Stimulated activated memory B cell treated with anti-CD40 and anti-IgM and Interleukin-4, amounts not matched to agents 10 μg/mL and 1 μg/mL and 100 μg/mL, for 72 hours (primary cell): ENCODE results near the gene HS2ST1.
A peak's percentile ranks its signal among the peaks of the same experiment; 100 is the strongest.
"Not testable (repeated sequence)": the region's sequence is repeated elsewhere in the genome, so short reads cannot be mapped to it uniquely, and the experiment has no call there.

Experiments used
- ATAC-seq: fragments of 150-1000 bp; cut with Tn5 transposase; 2 replicates; pipeline ENCODE4 v1.10.0; 2021
- H3K27ac Mint-ChIP-seq: one replicate; pipeline ENCODE4 v1.8.0; 2022; ENCODE audit warnings: mild to moderate bottlenecking, mixed read lengths
- H3K27me3 Mint-ChIP-seq: one replicate; pipeline ENCODE4 v1.8.0; 2022; ENCODE audit warnings: mixed read lengths
- H3K36me3 Mint-ChIP-seq: one replicate; pipeline ENCODE4 v1.8.0; 2022; ENCODE audit warnings: mixed read lengths
- H3K4me1 Mint-ChIP-seq: one replicate; pipeline ENCODE4 v1.8.0; 2022; ENCODE audit warnings: mixed read lengths
- H3K4me3 Mint-ChIP-seq: one replicate; pipeline ENCODE4 v1.8.0; 2022; ENCODE audit warnings: mild to moderate bottlenecking, moderate library complexity, mixed read lengths
- H3K9me3 Mint-ChIP-seq: one replicate; pipeline ENCODE4 v1.8.0; 2022; ENCODE audit warnings: mixed read lengths

The HS2ST1 gene

DNA sequence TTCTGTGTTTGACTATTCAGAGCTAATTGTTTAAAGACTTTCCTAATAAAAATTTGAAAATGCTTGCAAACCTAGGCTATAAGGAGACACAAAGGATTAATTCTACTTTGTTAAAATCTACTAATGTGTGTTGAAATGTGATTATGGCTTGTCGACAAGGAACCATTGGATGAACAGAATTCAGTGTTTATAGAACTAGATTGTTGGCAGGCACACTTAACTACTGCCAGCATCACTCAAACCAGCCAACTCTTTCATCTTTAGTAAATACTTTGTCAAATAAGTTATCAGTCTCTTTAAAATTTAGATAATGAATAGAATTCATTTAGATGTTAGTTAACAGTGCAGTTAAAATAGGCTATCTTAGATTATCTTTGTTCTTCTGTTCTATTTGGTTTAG lies 27.6 kb downstream of the HS2ST1 start:
- Mint-ChIP-seq H3K27me3 (no peaks in the 10 kb centered on the region), H3K9me3 (no peaks in the 10 kb centered on the region), H3K27ac (no peak overlapping the region), H3K4me1 (peaks cover 19% of the 10 kb centered on the region), H3K4me3 (no peak overlapping the region), H3K36me3 (no peaks in the 10 kb centered on the region)
- no peak for ATAC-seq

DNA sequence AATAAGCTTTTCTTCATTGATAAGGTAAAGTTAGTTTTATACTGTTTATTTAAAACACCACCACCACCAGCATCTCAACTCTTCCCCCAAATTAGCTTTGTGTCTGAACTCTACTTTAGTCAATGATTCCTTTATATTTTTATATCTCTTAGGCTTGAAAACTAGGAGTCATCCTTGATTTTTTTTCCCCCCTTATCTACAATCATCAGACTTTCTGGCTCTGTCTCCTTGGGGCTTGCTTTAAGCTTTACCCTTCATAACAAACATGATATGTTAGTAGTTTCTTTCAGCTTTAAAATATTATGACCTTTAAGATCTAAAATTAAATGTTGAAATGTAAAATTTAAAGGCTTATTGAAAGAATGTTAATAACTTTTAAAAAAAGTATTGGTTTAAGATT lies 28.3 kb downstream of the HS2ST1 start:
- ATAC-seq = no peak
- Mint-ChIP-seq H3K27ac (no peak overlapping the region), H3K36me3 (no peaks in the 10 kb centered on the region), H3K4me1 (peaks cover 19% of the 10 kb centered on the region), H3K9me3 (no peaks in the 10 kb centered on the region), H3K27me3 (no peaks in the 10 kb centered on the region), H3K4me3 (no peak overlapping the region)

DNA sequence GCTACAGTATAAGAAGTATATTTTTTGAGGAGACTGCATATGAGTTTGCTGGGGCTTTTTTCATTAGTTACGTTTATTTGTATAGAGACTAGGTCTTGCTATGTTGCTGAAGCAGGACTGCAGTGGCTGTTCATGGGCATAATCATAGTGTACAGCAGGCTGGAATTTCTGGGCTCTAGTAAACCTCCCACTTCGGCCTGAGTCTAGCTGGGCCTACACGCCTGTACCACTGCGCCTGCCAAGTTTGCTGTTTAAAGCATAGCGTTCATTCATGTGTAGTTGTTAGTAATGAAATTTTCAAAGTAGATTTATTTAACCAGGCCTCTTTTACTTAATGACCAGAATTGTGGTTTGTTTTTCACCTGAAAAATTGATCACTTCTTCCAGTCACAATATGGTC lies 33.8 kb downstream of the HS2ST1 start:
- no peak for ATAC-seq
- Mint-ChIP-seq H3K36me3 (no peaks in the 10 kb centered on the region), H3K9me3 (no peaks in the 10 kb centered on the region)

DNA sequence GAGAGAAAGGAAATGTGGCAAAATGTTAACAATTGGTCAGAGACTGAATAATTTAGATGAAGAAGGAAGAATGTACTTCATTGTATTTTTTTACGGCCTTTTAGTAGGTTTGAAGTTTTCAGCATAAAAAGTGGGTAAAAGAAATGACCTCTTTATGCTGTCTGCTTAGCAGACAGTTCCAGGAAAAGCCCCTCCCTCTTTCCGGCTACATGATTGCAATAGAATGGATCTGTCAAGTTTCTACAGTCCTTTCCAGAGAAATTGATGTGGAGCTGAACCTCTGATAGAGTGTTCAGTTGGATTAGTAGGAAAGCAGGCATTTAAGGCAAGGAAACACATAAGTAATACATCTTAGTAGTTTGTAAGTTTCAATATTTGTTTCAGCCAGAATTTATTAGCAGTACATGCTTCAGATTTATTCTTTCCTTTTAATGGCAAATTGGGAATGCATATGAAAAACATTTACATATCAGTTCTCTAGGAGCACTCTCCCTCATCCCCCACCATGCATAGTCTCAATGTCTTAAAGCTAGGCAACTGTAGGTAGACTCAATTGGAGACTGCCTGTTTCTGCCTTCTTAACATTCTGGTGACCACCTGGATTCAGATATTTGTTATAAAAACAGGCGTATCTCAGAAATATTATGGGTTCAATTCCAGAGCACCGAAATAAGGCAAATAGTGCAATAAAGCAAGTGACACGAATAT lies 36.4 kb downstream of the HS2ST1 start:
- Mint-ChIP-seq H3K4me1 (peaks cover 18% of the 10 kb centered on the region), H3K27me3 (no peaks in the 10 kb centered on the region), H3K4me3 (no peak overlapping the region), H3K27ac (no peak overlapping the region), H3K36me3 (no peaks in the 10 kb centered on the region), H3K9me3 (no peaks in the 10 kb centered on the region)
- no peak for ATAC-seq

More for the DNA sequence above, 33.8 kb downstream of the HS2ST1 start:
- Mint-ChIP-seq H3K27me3 (no peaks in the 10 kb centered on the region), H3K27ac (no peak overlapping the region), H3K4me1 (peaks cover 17% of the 10 kb centered on the region), H3K4me3 (no peak overlapping the region)

DNA sequence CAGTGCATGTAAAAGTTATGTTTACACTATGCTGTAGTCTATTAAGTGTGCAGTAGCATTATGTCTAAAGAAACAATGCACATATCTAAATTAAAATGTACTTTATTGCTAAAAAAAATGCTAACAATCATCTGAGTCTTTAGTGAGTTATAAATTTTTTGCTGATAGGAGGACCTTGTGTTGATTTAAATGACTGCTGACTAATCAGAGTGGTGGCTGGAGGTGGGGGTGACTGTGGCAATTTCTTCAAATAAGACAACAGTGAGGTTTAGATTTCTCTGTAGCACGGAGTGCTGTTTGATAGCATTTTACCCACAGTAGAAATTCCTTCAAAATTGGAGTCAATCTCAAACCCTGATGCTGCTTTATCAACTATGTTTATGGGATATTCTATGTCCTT lies 37.0 kb downstream of the HS2ST1 start:
- Mint-ChIP-seq H3K4me1 (peaks cover 18% of the 10 kb centered on the region), H3K27ac (no peak overlapping the region), H3K9me3 (no peaks in the 10 kb centered on the region), H3K36me3 (no peaks in the 10 kb centered on the region), H3K27me3 (no peaks in the 10 kb centered on the region), H3K4me3 (no peak overlapping the region)
- ATAC-seq = no peak

DNA sequence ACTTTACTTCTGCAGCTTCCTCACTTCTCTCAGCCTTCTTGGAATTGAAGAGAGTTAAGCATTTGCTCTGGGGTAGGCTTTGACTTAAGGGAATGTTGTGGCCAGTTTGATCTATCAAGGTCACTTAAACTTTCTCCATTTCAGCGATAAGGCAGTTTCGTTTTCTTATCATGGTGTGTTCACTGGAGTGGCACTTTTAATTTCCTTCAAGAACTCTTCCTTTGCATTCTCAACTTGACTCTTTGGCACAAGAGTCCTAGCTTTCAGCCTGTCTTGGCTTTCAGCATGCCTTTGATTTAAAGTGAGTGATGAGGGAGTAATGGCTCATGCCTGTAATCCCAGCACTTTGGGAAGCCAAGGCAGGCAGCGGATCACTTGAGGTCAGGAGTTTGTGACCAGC lies 38.7 kb downstream of the HS2ST1 start:
- Mint-ChIP-seq H3K4me3 (peak overlapping the region; percentile 16), H3K27me3 (no peaks in the 10 kb centered on the region), H3K27ac (no peak overlapping the region), H3K9me3 (no peaks in the 10 kb centered on the region), H3K4me1 (peaks cover 18% of the 10 kb centered on the region), H3K36me3 (peaks cover 2% of the 10 kb centered on the region)
- no peak for ATAC-seq

DNA sequence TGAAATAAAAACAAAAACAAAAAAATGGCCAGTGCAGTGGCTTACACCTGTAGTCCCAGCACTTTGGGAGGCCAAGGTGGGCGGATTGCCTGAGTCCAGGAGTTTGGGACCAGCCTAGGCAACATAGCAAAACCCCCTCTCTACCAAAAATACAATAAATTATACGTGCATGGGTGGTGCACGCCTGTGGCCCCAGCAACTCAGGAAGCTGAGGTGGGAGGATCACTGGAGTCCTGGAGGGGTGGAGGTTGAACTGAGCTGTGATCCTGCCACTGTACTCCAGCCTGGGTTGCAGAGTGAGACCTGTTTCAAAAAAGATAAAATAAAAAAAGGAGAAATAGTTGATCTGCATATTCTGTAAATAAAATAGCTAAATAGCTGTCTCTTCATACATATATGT lies 41.2 kb downstream of the HS2ST1 start:
- Mint-ChIP-seq H3K4me1 (peaks cover 12% of the 10 kb centered on the region), H3K36me3 (peaks cover 5% of the 10 kb centered on the region), H3K4me3 (no peak overlapping the region), H3K27me3 (no peaks in the 10 kb centered on the region), H3K9me3 (no peaks in the 10 kb centered on the region), H3K27ac (no peak overlapping the region)
- ATAC-seq = no peak

DNA sequence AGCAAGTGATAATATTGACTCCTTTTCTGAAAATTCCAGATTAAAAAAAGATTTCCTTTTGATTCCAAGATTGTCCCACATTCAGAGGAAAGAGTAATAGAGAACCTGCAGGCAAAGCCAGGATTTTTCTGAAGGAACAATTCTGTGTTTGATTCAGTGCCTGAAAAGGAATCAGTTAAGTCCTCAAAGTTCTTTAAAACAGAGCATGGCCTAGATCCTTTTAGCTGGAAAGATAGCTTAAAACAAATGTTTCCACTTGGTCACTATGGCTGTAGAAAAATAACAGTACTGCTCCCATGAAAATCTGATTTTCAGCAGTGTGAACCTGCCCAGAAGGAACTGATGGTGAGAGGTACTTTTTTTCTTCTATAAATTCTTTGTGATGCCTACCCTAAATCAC lies 41.8 kb downstream of the HS2ST1 start:
- ATAC-seq = no peak
- Mint-ChIP-seq H3K27me3 (no peaks in the 10 kb centered on the region), H3K4me1 (peaks cover 11% of the 10 kb centered on the region)

DNA sequence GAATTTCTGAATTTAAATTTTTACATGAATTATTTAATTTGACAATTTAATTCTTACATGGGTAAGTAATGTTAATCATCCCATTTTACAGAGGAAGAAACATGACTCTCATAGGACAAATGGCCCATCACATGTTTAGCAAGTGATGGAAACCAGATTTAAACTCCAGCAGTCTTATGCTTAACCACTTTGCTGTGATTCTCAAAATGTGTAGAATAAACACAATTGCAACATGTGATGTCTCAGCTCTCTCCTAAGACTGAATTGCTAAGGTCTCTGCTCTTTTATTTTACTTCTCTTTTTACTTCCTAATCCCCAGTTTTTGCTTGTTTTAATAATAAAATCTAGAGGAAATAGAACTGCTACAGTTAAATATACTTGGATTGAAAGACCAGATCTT lies 42.8 kb downstream of the HS2ST1 start:
- Mint-ChIP-seq H3K27me3 (no peaks in the 10 kb centered on the region), H3K27ac (no peak overlapping the region), H3K36me3 (peaks cover 5% of the 10 kb centered on the region), H3K4me3 (no peak overlapping the region), H3K9me3 (no peaks in the 10 kb centered on the region), H3K4me1 (peaks cover 11% of the 10 kb centered on the region)
- ATAC-seq = no peak

More for the DNA sequence above, 41.8 kb downstream of the HS2ST1 start:
- H3K9me3 Mint-ChIP-seq = no peaks in the 10 kb centered on the region
- no peak overlapping the region for H3K27ac Mint-ChIP-seq
- peaks cover 5% of the 10 kb centered on the region for H3K36me3 Mint-ChIP-seq
- no peak overlapping the region for H3K4me3 Mint-ChIP-seq

DNA sequence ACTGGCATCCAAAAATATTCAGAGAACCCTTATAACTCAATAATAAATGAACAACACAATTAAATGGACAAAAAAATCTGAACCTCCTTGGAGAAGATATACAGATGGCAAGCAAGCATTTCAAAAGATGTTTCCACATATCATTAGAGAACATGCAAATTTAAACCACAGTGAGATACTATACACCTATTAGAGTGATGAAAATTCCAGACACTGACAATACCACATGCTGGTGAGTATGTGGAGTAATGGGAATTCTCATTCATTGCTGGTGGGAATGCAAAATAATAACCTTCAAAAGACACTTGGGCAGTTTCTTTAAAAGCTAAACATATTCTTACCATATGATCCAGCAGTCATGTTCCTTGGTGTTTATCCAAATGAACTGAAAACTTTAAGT lies 46.1 kb downstream of the HS2ST1 start:
- peaks cover 5% of the 10 kb centered on the region for H3K36me3 Mint-ChIP-seq
- no peak for ATAC-seq
- H3K4me3 Mint-ChIP-seq = no peak overlapping the region
- no peaks in the 10 kb centered on the region for H3K9me3 Mint-ChIP-seq
- peaks cover 7% of the 10 kb centered on the region for H3K4me1 Mint-ChIP-seq
- no peak overlapping the region for H3K27ac Mint-ChIP-seq
- H3K27me3 Mint-ChIP-seq = no peaks in the 10 kb centered on the region

DNA sequence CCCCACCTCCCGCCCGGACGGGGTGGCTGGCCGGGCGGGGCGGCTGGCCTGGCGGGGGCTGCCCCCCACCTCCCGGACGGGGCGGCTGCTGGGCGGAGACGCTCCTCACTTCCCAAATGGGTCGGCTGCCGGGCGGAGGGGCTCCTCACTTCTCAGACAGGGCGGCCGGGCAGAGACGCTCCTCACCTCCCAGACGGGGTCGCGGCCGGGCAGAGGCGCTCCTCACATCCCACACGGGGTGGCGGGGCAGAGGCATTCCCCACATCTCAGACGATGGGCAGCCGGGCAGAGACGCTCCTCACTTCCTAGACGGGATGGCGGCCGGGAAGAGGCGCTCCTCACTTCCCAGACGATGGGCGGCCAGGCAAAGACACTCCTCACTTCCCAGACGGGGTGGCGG lies 49.4 kb downstream of the HS2ST1 start:
- not testable (repeated sequence) for H3K4me3 Mint-ChIP-seq, H3K9me3 Mint-ChIP-seq, H3K27me3 Mint-ChIP-seq, ATAC-seq, H3K27ac Mint-ChIP-seq, H3K36me3 Mint-ChIP-seq
- peaks cover 16% of the 10 kb centered on the region for H3K4me1 Mint-ChIP-seq

DNA sequence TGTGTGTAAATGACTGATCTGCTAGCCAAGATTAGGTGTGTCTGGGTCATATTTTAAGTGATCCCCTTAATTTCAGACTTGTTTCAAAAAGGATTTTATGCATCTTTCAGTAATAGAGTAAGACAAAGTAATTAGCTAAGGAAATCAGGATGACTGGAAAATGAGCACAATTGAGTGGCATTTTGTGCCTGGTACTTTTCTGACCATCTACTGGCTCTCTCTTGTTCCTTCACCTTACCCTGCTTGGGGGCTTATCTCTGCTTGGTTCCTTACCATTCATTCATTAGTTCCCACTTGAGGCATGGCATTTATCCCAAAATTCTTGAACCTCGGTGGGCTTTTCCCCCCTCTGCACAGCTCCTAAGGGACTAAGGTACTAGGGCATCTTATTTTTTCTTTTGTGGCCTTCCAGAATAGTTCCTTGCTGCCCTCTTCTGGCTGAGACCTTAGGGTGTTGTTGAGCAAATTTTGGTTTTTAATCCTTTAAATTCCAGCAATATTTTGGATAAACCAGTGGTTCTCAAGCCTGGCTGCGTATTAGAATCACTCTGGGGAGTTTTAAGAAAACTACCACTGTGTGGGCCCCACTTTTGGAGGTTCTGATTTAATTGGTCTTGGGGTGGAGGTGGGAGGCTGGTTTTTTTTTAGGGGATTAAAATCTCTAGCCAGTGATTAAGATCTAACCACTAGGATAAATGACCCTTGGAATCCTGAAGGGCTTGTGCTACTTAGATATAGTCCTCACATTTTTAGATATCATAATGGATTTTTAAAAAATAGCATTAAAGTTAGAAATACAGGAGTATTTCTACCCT lies 50.8 kb downstream of the HS2ST1 start:
- ATAC-seq = no peak
- H3K36me3 Mint-ChIP-seq = no peaks in the 10 kb centered on the region
- H3K4me1 Mint-ChIP-seq = peaks cover 16% of the 10 kb centered on the region
- H3K27ac Mint-ChIP-seq = no peak overlapping the region
- no peaks in the 10 kb centered on the region for H3K9me3 Mint-ChIP-seq
- no peaks in the 10 kb centered on the region for H3K27me3 Mint-ChIP-seq
- no peak overlapping the region for H3K4me3 Mint-ChIP-seq

DNA sequence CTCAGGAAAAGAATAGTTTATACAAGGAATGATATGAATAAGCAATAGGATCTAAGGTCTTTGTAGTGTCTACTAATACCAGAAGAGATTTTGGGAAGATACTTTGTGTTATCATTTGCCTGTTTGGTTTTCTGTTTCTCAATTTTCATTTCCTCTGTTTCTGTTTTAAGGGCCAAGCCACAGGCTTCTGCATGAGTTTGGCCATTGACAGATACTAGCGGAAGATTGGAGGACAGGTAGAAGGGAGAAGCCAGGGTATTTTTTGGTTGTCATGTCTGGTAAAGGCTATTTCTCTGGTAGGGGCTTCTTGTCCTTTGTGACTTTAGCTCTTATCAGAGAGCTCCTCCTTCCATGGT lies 51.4 kb downstream of the HS2ST1 start:
- Mint-ChIP-seq H3K27me3 (no peaks in the 10 kb centered on the region), H3K9me3 (no peaks in the 10 kb centered on the region), H3K27ac (no peak overlapping the region), H3K4me3 (no peak overlapping the region), H3K4me1 (peaks cover 16% of the 10 kb centered on the region), H3K36me3 (no peaks in the 10 kb centered on the region)
- no peak for ATAC-seq

DNA sequence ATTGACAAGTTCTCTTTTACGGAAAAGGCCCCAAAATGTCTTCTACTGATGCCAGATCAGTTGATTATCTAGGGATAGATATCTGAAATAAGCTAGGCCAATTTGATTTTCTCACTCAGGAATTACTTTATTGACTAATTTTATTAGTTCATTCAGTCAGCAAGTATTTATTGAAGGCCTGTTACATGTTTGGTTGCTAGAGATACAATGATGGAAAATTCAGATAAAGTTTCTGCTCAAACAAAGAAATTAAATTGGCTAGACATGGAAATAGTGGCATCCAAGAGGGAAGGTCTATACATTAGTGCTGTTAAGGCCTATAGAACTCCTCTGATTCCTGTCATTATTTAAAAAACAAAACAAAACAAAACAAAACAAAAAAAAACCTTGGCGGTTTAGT lies 56.5 kb downstream of the HS2ST1 start:
- H3K27ac Mint-ChIP-seq = no peak overlapping the region
- peaks cover 5% of the 10 kb centered on the region for H3K4me1 Mint-ChIP-seq
- no peak for ATAC-seq
- no peaks in the 10 kb centered on the region for H3K36me3 Mint-ChIP-seq
- H3K9me3 Mint-ChIP-seq = no peaks in the 10 kb centered on the region
- no peaks in the 10 kb centered on the region for H3K27me3 Mint-ChIP-seq
- H3K4me3 Mint-ChIP-seq = no peak overlapping the region

DNA sequence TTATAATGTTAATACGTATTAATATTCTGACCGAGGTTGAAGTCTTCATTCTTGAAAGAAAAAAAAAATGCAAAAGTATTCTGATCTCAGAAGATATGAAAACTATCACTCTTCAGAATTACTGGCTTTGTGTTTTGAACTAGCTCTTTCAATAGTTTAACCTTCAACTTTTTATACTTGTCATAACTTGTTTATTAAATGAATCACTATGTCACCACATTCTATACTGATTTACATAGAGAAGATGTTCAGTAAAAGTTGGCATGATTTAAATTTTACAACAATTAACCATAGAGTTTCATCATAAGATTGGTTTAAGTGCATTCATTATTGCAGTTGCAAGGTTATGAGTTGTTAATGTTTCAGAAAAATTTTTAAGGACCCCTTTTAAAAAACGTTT lies 57.3 kb downstream of the HS2ST1 start:
- H3K27me3 Mint-ChIP-seq = no peaks in the 10 kb centered on the region
- ATAC-seq = no peak
- no peak overlapping the region for H3K27ac Mint-ChIP-seq
- no peak overlapping the region for H3K4me3 Mint-ChIP-seq
- no peaks in the 10 kb centered on the region for H3K36me3 Mint-ChIP-seq
- no peaks in the 10 kb centered on the region for H3K9me3 Mint-ChIP-seq
- no peaks in the 10 kb centered on the region for H3K4me1 Mint-ChIP-seq

DNA sequence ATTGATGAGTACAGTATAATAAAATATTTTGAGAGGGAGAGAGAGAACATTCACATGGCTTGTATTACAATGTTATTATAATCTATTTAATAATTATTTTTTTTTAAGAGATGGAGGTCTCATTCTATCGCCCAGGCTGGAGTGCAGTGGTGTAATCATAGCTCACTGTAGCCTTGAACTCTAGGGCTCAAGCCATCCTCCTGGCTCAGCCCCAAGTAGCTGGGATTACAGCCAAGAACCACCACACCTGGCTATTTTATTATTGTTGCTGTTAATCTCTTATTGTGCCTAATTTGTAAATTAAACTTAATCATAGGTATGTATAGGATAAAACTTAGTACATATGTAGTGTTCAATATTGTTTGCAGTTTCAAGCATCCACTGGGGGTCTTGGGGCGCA lies 57.8 kb downstream of the HS2ST1 start:
- H3K27me3 Mint-ChIP-seq = no peaks in the 10 kb centered on the region
- no peak overlapping the region for H3K27ac Mint-ChIP-seq
- ATAC-seq = no peak
- no peak overlapping the region for H3K4me3 Mint-ChIP-seq
- no peaks in the 10 kb centered on the region for H3K9me3 Mint-ChIP-seq
- H3K4me1 Mint-ChIP-seq = no peaks in the 10 kb centered on the region
- no peaks in the 10 kb centered on the region for H3K36me3 Mint-ChIP-seq
